H9 (cell line): ENCODE results near the gene ADGRG1. TPM values are rescaled to one million over a fixed set of nuclear protein-coding genes. Genes with fewer than 3 reads are reported as not detected.

ENCODE experiments used
- DNase-seq: peaks from one replicate; pipeline ENCODE4 v3.0.0-alpha.2; 2017
- H2AFZ ChIP-seq: one replicate; pipeline ENCODE4 v1.6.1; 2013; ENCODE audit warnings: mild to moderate bottlenecking, low read length, control low read depth, moderate library complexity
- H2AK5ac ChIP-seq: 2 replicates; pipeline ENCODE4 v1.6.1; 2013; ENCODE audit warnings: low read length, control low read depth, mixed read lengths; ENCODE audit not compliant: insufficient read length
- H2BK120ac ChIP-seq: one replicate; pipeline ENCODE4 v1.6.1; 2013; ENCODE audit warnings: low read depth, mild to moderate bottlenecking, low read length, control low read depth, inconsistent platforms; ENCODE audit not compliant: poor library complexity, severe bottlenecking
- H2BK12ac ChIP-seq: 2 replicates; pipeline ENCODE4 v1.6.1; 2013; ENCODE audit warnings: low read length, control low read depth, mixed read lengths, low read depth; ENCODE audit not compliant: insufficient read length
- H2BK15ac ChIP-seq: 2 replicates; pipeline ENCODE4 v1.6.1; 2013; ENCODE audit warnings: low read depth, low read length, control low read depth
- H2BK20ac ChIP-seq: one replicate; pipeline ENCODE4 v1.6.1; 2013; ENCODE audit warnings: low read depth, mild to moderate bottlenecking, low read length, control low read depth, inconsistent platforms; ENCODE audit not compliant: poor library complexity, severe bottlenecking
- H2BK5ac ChIP-seq: 2 replicates; pipeline ENCODE4 v1.6.1; 2013; ENCODE audit warnings: low read length, control low read depth, mixed read lengths; ENCODE audit not compliant: insufficient read length
- H3K14ac ChIP-seq: 2 replicates; pipeline ENCODE4 v1.6.1; 2013; ENCODE audit warnings: low read length, control low read depth; ENCODE audit not compliant: insufficient read depth
- H3K18ac ChIP-seq: 2 replicates; pipeline ENCODE4 v1.6.1; 2013; ENCODE audit warnings: low read depth, mild to moderate bottlenecking, mixed read lengths, low read length, control low read depth; ENCODE audit not compliant: insufficient read length
- H3K23ac ChIP-seq: 2 replicates; pipeline ENCODE4 v1.6.1; 2013; ENCODE audit warnings: low read length, control low read depth, mixed read lengths, low read depth; ENCODE audit not compliant: insufficient read length
- H3K23me2 ChIP-seq: 2 replicates; pipeline ENCODE4 v1.6.1; 2013; ENCODE audit warnings: low read depth, mild to moderate bottlenecking, mixed read lengths, low read length, control low read depth; ENCODE audit not compliant: insufficient read length, poor library complexity, severe bottlenecking
- H3K27ac ChIP-seq: 2 replicates; pipeline ENCODE4 v1.5.1; 2013; ENCODE audit warnings: low read length, control low read depth, mixed read lengths, low read depth; ENCODE audit not compliant: insufficient read length
- H3K27me3 ChIP-seq: 2 replicates; pipeline ENCODE4 v1.6.1; 2013; ENCODE audit warnings: low read length, control low read depth, inconsistent platforms; ENCODE audit not compliant: insufficient read depth
- H3K4ac ChIP-seq: 2 replicates; pipeline ENCODE4 v1.6.1; 2013; ENCODE audit warnings: low read depth, mild to moderate bottlenecking, control low read depth, inconsistent platforms, low read length, moderate library complexity
- H3K4me1 ChIP-seq: 2 replicates; pipeline ENCODE4 v1.6.1; 2013; ENCODE audit warnings: low read length, control low read depth, inconsistent platforms; ENCODE audit not compliant: insufficient read depth
- H3K4me2 ChIP-seq: 2 replicates; pipeline ENCODE4 v1.6.1; 2013; ENCODE audit warnings: low read length, control low read depth, mixed read lengths; ENCODE audit not compliant: insufficient read length, insufficient read depth
- H3K56ac ChIP-seq: 2 replicates; pipeline ENCODE4 v1.6.1; 2013; ENCODE audit warnings: low read depth, mild to moderate bottlenecking, mixed read lengths, low read length, control low read depth; ENCODE audit not compliant: insufficient read length
- H3K79me1 ChIP-seq: 2 replicates; pipeline ENCODE4 v1.6.1; 2013; ENCODE audit warnings: low read depth, mild to moderate bottlenecking, moderate library complexity, low read length, control low read depth, inconsistent platforms; ENCODE audit not compliant: insufficient read depth, poor library complexity, severe bottlenecking
- H3K79me2 ChIP-seq: 2 replicates; pipeline ENCODE4 v1.6.1; 2013; ENCODE audit warnings: low read length, control low read depth, inconsistent platforms; ENCODE audit not compliant: insufficient read depth
- H3K9ac ChIP-seq: 2 replicates; pipeline ENCODE4 v1.6.1; 2013; ENCODE audit warnings: low read length, control low read depth, mixed read lengths; ENCODE audit not compliant: insufficient read length; ENCODE audit errors: extremely low read depth
- H3K9me3 ChIP-seq: one replicate; pipeline ENCODE4 v1.6.1; 2013; ENCODE audit warnings: low read depth, low read length, inconsistent platforms; ENCODE audit not compliant: control insufficient read depth
- H3T11ph ChIP-seq: one replicate; pipeline ENCODE4 v1.6.1; 2013; ENCODE audit warnings: mild to moderate bottlenecking, low read length, control low read depth, inconsistent platforms
- H4K20me1 ChIP-seq: one replicate; pipeline ENCODE4 v1.6.1; 2013; ENCODE audit not compliant: control insufficient read depth, insufficient read length, insufficient read depth
- H4K5ac ChIP-seq: 2 replicates; pipeline ENCODE4 v1.6.1; 2013; ENCODE audit warnings: low read depth, mild to moderate bottlenecking, mixed read lengths, low read length, control low read depth; ENCODE audit not compliant: insufficient read length
- H4K8ac ChIP-seq: replicated peaks from 2 replicates; pipeline ENCODE4 v1.6.1; 2013; ENCODE audit warnings: low read length, control low read depth, mixed read lengths, low read depth; ENCODE audit not compliant: insufficient read length
- H4K91ac ChIP-seq: 2 replicates; pipeline ENCODE4 v1.6.1; 2013; ENCODE audit warnings: low read depth, mild to moderate bottlenecking, moderate library complexity, mixed read lengths, low read length, control low read depth; ENCODE audit not compliant: insufficient read length
- H3K27ac Mint-ChIP-seq, 3 experiments: 2 replicates in 2 of 3; 3 replicates in 1 of 3; pipeline ENCODE4 v1.8.0; 2020 to 2021; ENCODE audit warnings: mixed read lengths in 3 of 3, mild to moderate bottlenecking in 1 of 3, moderate library complexity in 1 of 3
- H3K27me3 Mint-ChIP-seq: 2 replicates; pipeline ENCODE4 v1.8.0; 2021; ENCODE audit warnings: low read depth, mild to moderate bottlenecking, moderate library complexity, mixed read lengths
- H3K36me3 Mint-ChIP-seq, 3 experiments: 2 replicates in 2 of 3; 3 replicates in 1 of 3; pipeline ENCODE4 v1.8.0; 2020 to 2021; ENCODE audit warnings: low read depth in 3 of 3, mixed read lengths in 3 of 3; ENCODE audit not compliant: insufficient read depth in 1 of 3
- H3K4me1 Mint-ChIP-seq, 2 experiments: 2 replicates each; pipeline ENCODE4 v1.8.0; 2020; ENCODE audit warnings: mixed read lengths in 2 of 2
- H3K4me3 Mint-ChIP-seq, 2 experiments: 2 replicates in 1 of 2; 3 replicates in 1 of 2; pipeline ENCODE4 v1.8.0; 2020 to 2021; ENCODE audit warnings: mild to moderate bottlenecking in 2 of 2, mixed read lengths in 2 of 2, moderate library complexity in 1 of 2
- H3K9me3 Mint-ChIP-seq, 2 experiments: 2 replicates in 1 of 2; 3 replicates in 1 of 2; pipeline ENCODE4 v1.8.0; 2020; ENCODE audit warnings: mild to moderate bottlenecking in 2 of 2, mixed read lengths in 2 of 2, moderate library complexity in 1 of 2
- WGBS: extraction: QIAGEN DNeasy Blood & Tissue Kit; methylation state at CpG from one replicate; pipeline ENCODE4 v1.1.7; 2013; ENCODE audit warnings: missing lambda C conversion rate, low lambda C conversion rate, mixed read lengths; ENCODE audit not compliant: insufficient read length; ENCODE audit errors: extremely low coverage; 5-methylcytosine and 5-hydroxymethylcytosine counted together
- total RNA-seq: library from RNA; stranded (reverse); gene quantifications from 2 replicates; pipeline ENCODE4 v1.2.1, GENCODE V29; 2021
- TF ChIP-seq, protein P1 (sequence below): fragments of 200-600 bp; sonication (generic); conservative IDR thresholded peaks from 3 replicates; pipeline ENCODE4 v1.8.0; 2021; ENCODE audit warnings: antibody characterized with exemption, mild to moderate bottlenecking

ADGRG1 gene
- total RNA-seq, 1 experiment from 2014 or later, result 1.1 TPM

DNA sequence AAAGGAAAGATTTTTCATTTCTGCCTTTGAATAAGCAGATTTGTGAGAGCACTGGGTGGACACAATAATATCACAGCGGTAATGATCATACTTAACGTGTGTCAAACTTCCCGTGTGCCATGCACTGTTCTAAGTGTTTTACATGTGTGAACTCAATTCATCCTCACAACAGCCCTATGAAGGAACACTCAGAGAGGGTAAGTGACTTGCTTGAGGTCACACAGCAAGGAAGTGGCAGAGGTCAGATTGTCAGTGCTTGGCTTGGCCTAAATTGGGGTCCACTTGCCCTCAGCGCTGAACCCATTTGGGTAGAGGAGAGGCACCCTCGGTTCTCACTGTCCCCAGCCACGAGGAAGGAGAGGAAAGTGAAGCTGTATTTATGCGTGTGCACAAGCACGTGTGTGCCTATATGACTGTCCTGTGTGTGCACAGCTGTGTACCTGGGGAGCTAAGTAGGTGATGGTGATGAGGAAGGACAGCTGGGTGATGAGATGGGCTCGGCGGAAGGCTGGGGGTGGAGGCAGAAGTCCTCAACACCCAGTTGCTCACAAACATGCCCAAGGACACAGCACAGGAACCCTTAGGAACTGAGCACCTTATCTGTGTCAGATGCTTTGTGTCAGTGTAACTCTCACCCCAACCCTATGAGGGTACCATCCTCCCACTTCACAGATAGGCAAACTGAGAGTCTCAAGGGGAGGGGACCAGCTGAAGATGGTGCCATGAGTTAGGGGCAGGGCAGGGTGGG, 29.9 kb downstream of the ADGRG1 start:
- no peak overlapping the region for H3K56ac ChIP-seq
- H2AFZ ChIP-seq, result no peak overlapping the region
- H3K4ac ChIP-seq, result no peak overlapping the region
- no peak overlapping the region for H3K27ac Mint-ChIP-seq
- no peaks in the 10 kb centered on the region; the same call in none of the 2 replicates for H3K27me3 Mint-ChIP-seq
- no peak overlapping the region for H2BK12ac ChIP-seq
- H3K9me3 Mint-ChIP-seq, result no peaks in the 10 kb centered on the region
- no peaks in the 10 kb centered on the region for H3K36me3 Mint-ChIP-seq
- no peak overlapping the region for H2BK15ac ChIP-seq
- no peak overlapping the region for H4K91ac ChIP-seq
- WGBS, result no CpG with 5 or more reads among the region's 10 CpGs
- no peaks in the 10 kb centered on the region for H3K79me1 ChIP-seq
- no peaks in the 10 kb centered on the region for H3K4me1 ChIP-seq
- no peak for DNase-seq
- no peak overlapping the region for H3K4me2 ChIP-seq
- no peak overlapping the region for H3K4me3 Mint-ChIP-seq
- H3K23me2 ChIP-seq, result no peaks in the 10 kb centered on the region
- no peak overlapping the region for H3K9ac ChIP-seq
- no peak overlapping the region for H4K8ac ChIP-seq
- H3K23ac ChIP-seq, result no peak overlapping the region
- H3K79me2 ChIP-seq, result no peaks in the 10 kb centered on the region
- peaks cover 0 to 9% of the 10 kb centered on the region in 2 experiments; a peak in 2 of 4 replicates for H3K4me1 Mint-ChIP-seq
- no peak overlapping the region for H2BK20ac ChIP-seq
- H2AK5ac ChIP-seq, result no peak overlapping the region
- no peak overlapping the region for H2BK120ac ChIP-seq
- no peak overlapping the region for H3T11ph ChIP-seq
- H2BK5ac ChIP-seq, result no peak overlapping the region
- H3K27ac ChIP-seq, result no peak overlapping the region
- no peaks in the 10 kb centered on the region for H4K20me1 ChIP-seq
- H3K9me3 ChIP-seq, result no peaks in the 10 kb centered on the region
- H3K14ac ChIP-seq, result no peak overlapping the region
- no peak overlapping the region for H3K18ac ChIP-seq
- H3K27me3 ChIP-seq, result 0 out of 2 replicates have a peak, but pooled peaks cover 1% of the 10 kb centered on the region
- H4K5ac ChIP-seq, result no peak overlapping the region
- TF ChIP-seq, protein P1, sequence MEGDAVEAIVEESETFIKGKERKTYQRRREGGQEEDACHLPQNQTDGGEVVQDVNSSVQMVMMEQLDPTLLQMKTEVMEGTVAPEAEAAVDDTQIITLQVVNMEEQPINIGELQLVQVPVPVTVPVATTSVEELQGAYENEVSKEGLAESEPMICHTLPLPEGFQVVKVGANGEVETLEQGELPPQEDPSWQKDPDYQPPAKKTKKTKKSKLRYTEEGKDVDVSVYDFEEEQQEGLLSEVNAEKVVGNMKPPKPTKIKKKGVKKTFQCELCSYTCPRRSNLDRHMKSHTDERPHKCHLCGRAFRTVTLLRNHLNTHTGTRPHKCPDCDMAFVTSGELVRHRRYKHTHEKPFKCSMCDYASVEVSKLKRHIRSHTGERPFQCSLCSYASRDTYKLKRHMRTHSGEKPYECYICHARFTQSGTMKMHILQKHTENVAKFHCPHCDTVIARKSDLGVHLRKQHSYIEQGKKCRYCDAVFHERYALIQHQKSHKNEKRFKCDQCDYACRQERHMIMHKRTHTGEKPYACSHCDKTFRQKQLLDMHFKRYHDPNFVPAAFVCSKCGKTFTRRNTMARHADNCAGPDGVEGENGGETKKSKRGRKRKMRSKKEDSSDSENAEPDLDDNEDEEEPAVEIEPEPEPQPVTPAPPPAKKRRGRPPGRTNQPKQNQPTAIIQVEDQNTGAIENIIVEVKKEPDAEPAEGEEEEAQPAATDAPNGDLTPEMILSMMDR, result no peak
